ENCODE measurements around the gene ZBTB22.

ZBTB22 gene

DNA sequence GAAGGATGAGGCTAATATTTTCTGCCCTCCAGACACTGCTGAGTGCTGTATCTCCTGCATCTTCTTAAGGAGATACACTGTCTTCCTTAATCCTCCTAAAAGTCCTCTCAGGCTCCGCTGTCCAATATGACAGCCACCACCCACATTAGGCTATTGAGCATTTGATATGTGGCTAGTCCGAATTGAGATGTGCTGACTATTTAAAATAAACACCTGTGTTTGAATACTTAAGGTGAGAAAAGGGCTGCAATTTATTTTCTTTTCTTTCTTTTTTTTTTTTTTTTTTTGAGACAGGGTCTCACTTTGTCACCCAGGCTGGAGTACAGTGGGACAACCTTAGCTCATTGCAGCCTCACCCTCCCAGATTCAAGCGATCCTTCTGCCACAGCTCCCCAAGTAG, 15.7 kb downstream of the ZBTB22 start:
- no peak for DNase-seq (ENCODE audit: low spot score)
- TF ChIP-seq, protein P1, sequence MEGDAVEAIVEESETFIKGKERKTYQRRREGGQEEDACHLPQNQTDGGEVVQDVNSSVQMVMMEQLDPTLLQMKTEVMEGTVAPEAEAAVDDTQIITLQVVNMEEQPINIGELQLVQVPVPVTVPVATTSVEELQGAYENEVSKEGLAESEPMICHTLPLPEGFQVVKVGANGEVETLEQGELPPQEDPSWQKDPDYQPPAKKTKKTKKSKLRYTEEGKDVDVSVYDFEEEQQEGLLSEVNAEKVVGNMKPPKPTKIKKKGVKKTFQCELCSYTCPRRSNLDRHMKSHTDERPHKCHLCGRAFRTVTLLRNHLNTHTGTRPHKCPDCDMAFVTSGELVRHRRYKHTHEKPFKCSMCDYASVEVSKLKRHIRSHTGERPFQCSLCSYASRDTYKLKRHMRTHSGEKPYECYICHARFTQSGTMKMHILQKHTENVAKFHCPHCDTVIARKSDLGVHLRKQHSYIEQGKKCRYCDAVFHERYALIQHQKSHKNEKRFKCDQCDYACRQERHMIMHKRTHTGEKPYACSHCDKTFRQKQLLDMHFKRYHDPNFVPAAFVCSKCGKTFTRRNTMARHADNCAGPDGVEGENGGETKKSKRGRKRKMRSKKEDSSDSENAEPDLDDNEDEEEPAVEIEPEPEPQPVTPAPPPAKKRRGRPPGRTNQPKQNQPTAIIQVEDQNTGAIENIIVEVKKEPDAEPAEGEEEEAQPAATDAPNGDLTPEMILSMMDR (IDR thresholded peaks at IDR 0.05; ENCODE audit: extremely low read depth, missing control alignments): no peak

GRCh38 chr6:33299237-33299944, 18.2 kb downstream of the ZBTB22 start:
- peak; percentile 90 for DNase-seq (ENCODE audit: low spot score)
- TF ChIP-seq, protein P1 (IDR thresholded peaks at IDR 0.05; ENCODE audit: extremely low read depth, missing control alignments): peak; percentile 46

DNA sequence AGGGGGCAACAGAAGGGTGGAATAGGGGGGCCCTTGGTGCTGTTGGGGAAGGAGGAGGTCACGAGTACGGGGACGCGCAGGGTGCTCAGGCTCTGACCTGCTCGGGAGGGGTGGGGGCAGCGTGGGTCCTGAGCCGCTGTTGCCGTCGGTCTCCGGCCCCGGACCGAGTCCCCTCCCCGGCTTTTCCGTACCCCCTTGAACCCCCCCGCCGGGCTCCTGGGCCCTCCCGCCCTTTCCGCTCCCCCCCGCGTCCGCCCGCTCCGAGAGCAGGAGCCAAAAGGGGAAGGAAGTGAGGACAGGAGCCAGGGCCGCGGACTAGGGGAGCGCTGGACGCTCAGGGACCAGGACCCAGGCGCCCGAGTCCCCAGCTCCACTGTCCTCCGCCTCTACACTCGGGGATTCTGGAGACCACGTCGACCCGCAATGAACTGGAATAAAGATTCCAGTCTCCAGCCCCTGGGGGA, 18.7 kb downstream of the ZBTB22 start, which contains the start of gene RGL2:
RGL2 (minus strand) TSS at position 170 of the 464 bp plus-strand sequence. CDS start 332 bp downstream, outside the sequence.
- peak; percentile 69 for DNase-seq (ENCODE audit: low spot score)
- TF ChIP-seq, protein P1 (IDR thresholded peaks at IDR 0.05; ENCODE audit: extremely low read depth, missing control alignments): no peak

- TF ChIP-seq, protein P1 (IDR thresholded peaks at IDR 0.05; ENCODE audit: extremely low read depth, missing control alignments): no peak
- peak; percentile 84 for DNase-seq (ENCODE audit: low spot score)
Measured at GRCh38 chr6:33297956-33298772, 19.4 kb downstream of the ZBTB22 start.

- DNase-seq (ENCODE audit: low spot score): peak; percentile 57
- TF ChIP-seq, protein P1 (IDR thresholded peaks at IDR 0.05; ENCODE audit: extremely low read depth, missing control alignments): no peak
Measured at GRCh38 chr6:33297406-33297955, 20.1 kb downstream of the ZBTB22 start.

DNA sequence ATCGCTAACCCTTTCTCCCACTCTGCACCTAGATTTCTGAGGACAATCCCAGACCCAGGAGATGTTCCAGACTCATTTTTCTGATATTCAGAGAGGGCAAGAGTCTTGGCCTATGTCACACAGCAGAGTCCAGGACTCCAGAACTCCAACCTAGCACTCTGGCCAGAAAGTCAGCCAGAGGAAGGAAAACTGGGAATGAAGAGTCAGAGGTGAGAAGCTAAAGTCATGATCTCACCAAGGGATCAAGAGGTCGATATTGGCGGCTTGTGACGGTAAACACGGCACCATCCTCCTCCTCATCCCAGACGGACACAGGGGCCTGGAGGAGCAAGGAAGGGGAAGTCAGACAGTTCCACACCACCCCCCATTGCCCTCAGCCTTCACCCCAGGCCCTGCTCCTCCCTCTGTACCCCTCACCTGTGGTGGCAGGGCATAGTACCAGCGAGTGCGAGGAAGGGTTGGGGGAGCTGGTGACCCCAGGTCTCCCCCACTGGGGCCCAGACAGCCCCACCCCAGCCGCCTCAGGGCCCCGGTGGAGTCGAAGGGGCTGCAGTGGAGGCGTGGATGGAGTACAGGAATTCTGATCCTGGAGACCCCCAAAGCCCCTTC, 20.6 kb downstream of the ZBTB22 start:
- DNase-seq (ENCODE audit: low spot score): no peak
- TF ChIP-seq, protein P1 (IDR thresholded peaks at IDR 0.05; ENCODE audit: extremely low read depth, missing control alignments): no peak

All from GM20000 (cell line).